H9 (cell line): ENCODE measurements around the gene GPATCH3. TPM values are rescaled to one million over a fixed set of nuclear protein-coding genes. Genes with fewer than 3 reads are reported as not detected.

Experiments
- DNase-seq: peaks from one replicate; pipeline ENCODE4 v3.0.0-alpha.2; 2017
- H2AFZ ChIP-seq: one replicate; pipeline ENCODE4 v1.6.1; 2013; ENCODE audit warnings: mild to moderate bottlenecking, low read length, control low read depth, moderate library complexity
- H2AK5ac ChIP-seq: 2 replicates; pipeline ENCODE4 v1.6.1; 2013; ENCODE audit warnings: low read length, control low read depth, mixed read lengths; ENCODE audit not compliant: insufficient read length
- H2BK120ac ChIP-seq: one replicate; pipeline ENCODE4 v1.6.1; 2013; ENCODE audit warnings: low read depth, mild to moderate bottlenecking, low read length, control low read depth, inconsistent platforms; ENCODE audit not compliant: poor library complexity, severe bottlenecking
- H2BK12ac ChIP-seq: 2 replicates; pipeline ENCODE4 v1.6.1; 2013; ENCODE audit warnings: low read length, control low read depth, mixed read lengths, low read depth; ENCODE audit not compliant: insufficient read length
- H2BK15ac ChIP-seq: 2 replicates; pipeline ENCODE4 v1.6.1; 2013; ENCODE audit warnings: low read depth, low read length, control low read depth
- H2BK20ac ChIP-seq: one replicate; pipeline ENCODE4 v1.6.1; 2013; ENCODE audit warnings: low read depth, mild to moderate bottlenecking, low read length, control low read depth, inconsistent platforms; ENCODE audit not compliant: poor library complexity, severe bottlenecking
- H2BK5ac ChIP-seq: 2 replicates; pipeline ENCODE4 v1.6.1; 2013; ENCODE audit warnings: low read length, control low read depth, mixed read lengths; ENCODE audit not compliant: insufficient read length
- H3K14ac ChIP-seq: 2 replicates; pipeline ENCODE4 v1.6.1; 2013; ENCODE audit warnings: low read length, control low read depth; ENCODE audit not compliant: insufficient read depth
- H3K18ac ChIP-seq: 2 replicates; pipeline ENCODE4 v1.6.1; 2013; ENCODE audit warnings: low read depth, mild to moderate bottlenecking, mixed read lengths, low read length, control low read depth; ENCODE audit not compliant: insufficient read length
- H3K23ac ChIP-seq: 2 replicates; pipeline ENCODE4 v1.6.1; 2013; ENCODE audit warnings: low read length, control low read depth, mixed read lengths, low read depth; ENCODE audit not compliant: insufficient read length
- H3K23me2 ChIP-seq: 2 replicates; pipeline ENCODE4 v1.6.1; 2013; ENCODE audit warnings: low read depth, mild to moderate bottlenecking, mixed read lengths, low read length, control low read depth; ENCODE audit not compliant: insufficient read length, poor library complexity, severe bottlenecking
- H3K27ac ChIP-seq: 2 replicates; pipeline ENCODE4 v1.5.1; 2013; ENCODE audit warnings: low read length, control low read depth, mixed read lengths, low read depth; ENCODE audit not compliant: insufficient read length
- H3K27me3 ChIP-seq: 2 replicates; pipeline ENCODE4 v1.6.1; 2013; ENCODE audit warnings: low read length, control low read depth, inconsistent platforms; ENCODE audit not compliant: insufficient read depth
- H3K4ac ChIP-seq: 2 replicates; pipeline ENCODE4 v1.6.1; 2013; ENCODE audit warnings: low read depth, mild to moderate bottlenecking, control low read depth, inconsistent platforms, low read length, moderate library complexity
- H3K4me1 ChIP-seq: 2 replicates; pipeline ENCODE4 v1.6.1; 2013; ENCODE audit warnings: low read length, control low read depth, inconsistent platforms; ENCODE audit not compliant: insufficient read depth
- H3K4me2 ChIP-seq: 2 replicates; pipeline ENCODE4 v1.6.1; 2013; ENCODE audit warnings: low read length, control low read depth, mixed read lengths; ENCODE audit not compliant: insufficient read length, insufficient read depth
- H3K56ac ChIP-seq: 2 replicates; pipeline ENCODE4 v1.6.1; 2013; ENCODE audit warnings: low read depth, mild to moderate bottlenecking, mixed read lengths, low read length, control low read depth; ENCODE audit not compliant: insufficient read length
- H3K79me1 ChIP-seq: 2 replicates; pipeline ENCODE4 v1.6.1; 2013; ENCODE audit warnings: low read depth, mild to moderate bottlenecking, moderate library complexity, low read length, control low read depth, inconsistent platforms; ENCODE audit not compliant: insufficient read depth, poor library complexity, severe bottlenecking
- H3K79me2 ChIP-seq: 2 replicates; pipeline ENCODE4 v1.6.1; 2013; ENCODE audit warnings: low read length, control low read depth, inconsistent platforms; ENCODE audit not compliant: insufficient read depth
- H3K9ac ChIP-seq: 2 replicates; pipeline ENCODE4 v1.6.1; 2013; ENCODE audit warnings: low read length, control low read depth, mixed read lengths; ENCODE audit not compliant: insufficient read length; ENCODE audit errors: extremely low read depth
- H3K9me3 ChIP-seq: one replicate; pipeline ENCODE4 v1.6.1; 2013; ENCODE audit warnings: low read depth, low read length, inconsistent platforms; ENCODE audit not compliant: control insufficient read depth
- H3T11ph ChIP-seq: one replicate; pipeline ENCODE4 v1.6.1; 2013; ENCODE audit warnings: mild to moderate bottlenecking, low read length, control low read depth, inconsistent platforms
- H4K20me1 ChIP-seq: one replicate; pipeline ENCODE4 v1.6.1; 2013; ENCODE audit not compliant: control insufficient read depth, insufficient read length, insufficient read depth
- H4K5ac ChIP-seq: 2 replicates; pipeline ENCODE4 v1.6.1; 2013; ENCODE audit warnings: low read depth, mild to moderate bottlenecking, mixed read lengths, low read length, control low read depth; ENCODE audit not compliant: insufficient read length
- H4K8ac ChIP-seq: replicated peaks from 2 replicates; pipeline ENCODE4 v1.6.1; 2013; ENCODE audit warnings: low read length, control low read depth, mixed read lengths, low read depth; ENCODE audit not compliant: insufficient read length
- H4K91ac ChIP-seq: 2 replicates; pipeline ENCODE4 v1.6.1; 2013; ENCODE audit warnings: low read depth, mild to moderate bottlenecking, moderate library complexity, mixed read lengths, low read length, control low read depth; ENCODE audit not compliant: insufficient read length
- H3K27ac Mint-ChIP-seq, 3 experiments: 2 replicates in 2 of 3; 3 replicates in 1 of 3; pipeline ENCODE4 v1.8.0; 2020 to 2021; ENCODE audit warnings: mixed read lengths in 3 of 3, mild to moderate bottlenecking in 1 of 3, moderate library complexity in 1 of 3
- H3K27me3 Mint-ChIP-seq: 2 replicates; pipeline ENCODE4 v1.8.0; 2021; ENCODE audit warnings: low read depth, mild to moderate bottlenecking, moderate library complexity, mixed read lengths
- H3K36me3 Mint-ChIP-seq, 3 experiments: 2 replicates in 2 of 3; 3 replicates in 1 of 3; pipeline ENCODE4 v1.8.0; 2020 to 2021; ENCODE audit warnings: low read depth in 3 of 3, mixed read lengths in 3 of 3; ENCODE audit not compliant: insufficient read depth in 1 of 3
- H3K4me1 Mint-ChIP-seq, 2 experiments: 2 replicates each; pipeline ENCODE4 v1.8.0; 2020; ENCODE audit warnings: mixed read lengths in 2 of 2
- H3K4me3 Mint-ChIP-seq, 2 experiments: 2 replicates in 1 of 2; 3 replicates in 1 of 2; pipeline ENCODE4 v1.8.0; 2020 to 2021; ENCODE audit warnings: mild to moderate bottlenecking in 2 of 2, mixed read lengths in 2 of 2, moderate library complexity in 1 of 2
- H3K9me3 Mint-ChIP-seq, 2 experiments: 2 replicates in 1 of 2; 3 replicates in 1 of 2; pipeline ENCODE4 v1.8.0; 2020; ENCODE audit warnings: mild to moderate bottlenecking in 2 of 2, mixed read lengths in 2 of 2, moderate library complexity in 1 of 2
- CTCF ChIP-seq: fragments of 200-600 bp; sonication (generic); conservative IDR thresholded peaks from 3 replicates; pipeline ENCODE4 v1.8.0; 2021; ENCODE audit warnings: antibody characterized with exemption, mild to moderate bottlenecking
- WGBS: extraction: QIAGEN DNeasy Blood & Tissue Kit; methylation state at CpG from one replicate; pipeline ENCODE4 v1.1.7; 2013; ENCODE audit warnings: missing lambda C conversion rate, low lambda C conversion rate, mixed read lengths; ENCODE audit not compliant: insufficient read length; ENCODE audit errors: extremely low coverage; 5-methylcytosine and 5-hydroxymethylcytosine counted together
- total RNA-seq: library from RNA; stranded (reverse); gene quantifications from 2 replicates; pipeline ENCODE4 v1.2.1, GENCODE V29; 2021

GPATCH3 gene
- total RNA-seq, 1 experiment from 2014 or later, result 19.4 TPM

DNA sequence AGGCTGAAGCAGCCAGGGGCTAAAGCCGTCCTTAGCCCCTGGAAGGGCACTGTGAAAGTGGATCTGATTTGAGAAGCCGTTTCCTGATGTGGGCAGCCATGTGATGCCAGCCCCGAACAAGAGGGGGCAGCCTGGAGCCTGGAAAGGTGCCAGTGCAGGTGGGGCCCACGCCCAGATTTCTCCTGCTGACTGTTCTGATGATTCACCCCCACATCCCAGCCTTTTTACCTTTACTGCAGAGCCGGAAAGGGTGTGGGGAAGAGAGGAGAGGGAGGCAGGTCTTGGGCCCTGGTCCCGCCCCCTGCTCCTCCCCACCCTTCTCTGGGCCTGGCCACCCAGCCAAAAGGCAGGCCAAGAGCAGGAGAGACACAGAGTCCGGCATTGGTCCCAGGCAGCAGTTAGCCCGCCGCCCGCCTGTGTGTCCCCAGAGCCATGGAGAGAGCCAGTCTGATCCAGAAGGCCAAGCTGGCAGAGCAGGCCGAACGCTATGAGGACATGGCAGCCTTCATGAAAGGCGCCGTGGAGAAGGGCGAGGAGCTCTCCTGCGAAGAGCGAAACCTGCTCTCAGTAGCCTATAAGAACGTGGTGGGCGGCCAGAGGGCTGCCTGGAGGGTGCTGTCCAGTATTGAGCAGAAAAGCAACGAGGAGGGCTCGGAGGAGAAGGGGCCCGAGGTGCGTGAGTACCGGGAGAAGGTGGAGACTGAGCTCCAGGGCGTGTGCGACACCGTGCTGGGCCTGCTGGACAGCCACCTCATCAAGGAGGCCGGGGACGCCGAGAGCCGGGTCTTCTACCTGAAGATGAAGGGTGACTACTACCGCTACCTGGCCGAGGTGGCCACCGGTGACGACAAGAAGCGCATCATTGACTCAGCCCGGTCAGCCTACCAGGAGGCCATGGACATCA lies 37.2 kb downstream of the GPATCH3 start, which contains the start of gene SFN:
Gene SFN, plus strand, starts transcription at position 369 of the 904 bp plus-strand sequence. Its CDS starts 64 bp downstream, at position 433.
- no peaks in the 10 kb centered on the region for H3K79me1 ChIP-seq
- no peak within 1 kb of the TSS for H4K5ac ChIP-seq
- TF ChIP-seq CTCF, result peak; percentile 79
- peak within 1 kb of the TSS; percentile 34 to 69 for H3K4me3 Mint-ChIP-seq
- no peak within 1 kb of the TSS for H2BK20ac ChIP-seq
- H3K9me3 ChIP-seq, result no peaks in the 10 kb centered on the region
- no peak within 1 kb of the TSS for H3K27ac ChIP-seq
- no peaks in the 10 kb centered on the region; the same call in 1 of the 2 replicates for H3K4me1 ChIP-seq
- H3K18ac ChIP-seq, result no peak within 1 kb of the TSS
- no peaks in the 10 kb centered on the region; the same call in 1 of the 2 replicates for H3K27me3 ChIP-seq
- no peaks in the 10 kb centered on the region for H3K36me3 Mint-ChIP-seq
- H2AK5ac ChIP-seq, result no peak within 1 kb of the TSS
- H3K27me3 Mint-ChIP-seq, result peaks cover 20% of the 10 kb centered on the region
- no peak within 1 kb of the TSS; the same call in 1 of the 2 replicates for H3K14ac ChIP-seq
- H3K9ac ChIP-seq, result no peak within 1 kb of the TSS
- H3K23me2 ChIP-seq, result peaks cover 4% of the 10 kb centered on the region
- WGBS, result no CpG with 5 or more reads among the region's 37 CpGs
- no peak within 1 kb of the TSS for H3K56ac ChIP-seq
- no peak within 1 kb of the TSS for H3T11ph ChIP-seq
- no peaks in the 10 kb centered on the region for H3K79me2 ChIP-seq
- H2BK15ac ChIP-seq, result no peak within 1 kb of the TSS
- H4K8ac ChIP-seq, result no peak within 1 kb of the TSS
- no peaks in the 10 kb centered on the region for H3K9me3 Mint-ChIP-seq
- no peaks in the 10 kb centered on the region for H4K20me1 ChIP-seq
- H2BK5ac ChIP-seq, result no peak within 1 kb of the TSS
- H2AFZ ChIP-seq, result no peak within 1 kb of the TSS
- DNase-seq, result peak; percentile 96
- H2BK12ac ChIP-seq, result no peak within 1 kb of the TSS
- peaks cover 38 to 40% of the 10 kb centered on the region in 2 experiments for H3K4me1 Mint-ChIP-seq
- H3K23ac ChIP-seq, result no peak within 1 kb of the TSS
- H3K27ac Mint-ChIP-seq, result peak within 1 kb of the TSS; percentile 1 to 78 (median 73); a peak in 2 of 7 replicates
- H4K91ac ChIP-seq, result no peak within 1 kb of the TSS
- H2BK120ac ChIP-seq, result no peak within 1 kb of the TSS
- peak within 1 kb of the TSS; percentile 73 for H3K4me2 ChIP-seq
- no peak within 1 kb of the TSS for H3K4ac ChIP-seq
